CD14-positive monocyte (primary cell): ENCODE measurements around the gene DHRS9. TPM values are rescaled to one million over a fixed set of nuclear protein-coding genes. Genes with fewer than 3 reads are reported as not detected.

Experiments
- DNase-seq, 3 donors: peaks; one replicate each; pipeline ENCODE4 v3.0.0-alpha.2; 2011 to 2022
- H2AFZ ChIP-seq: 2 replicates; pipeline ENCODE4 v1.6.0; 2012; ENCODE audit warnings: mild to moderate bottlenecking, low read depth, low read length, inconsistent platforms; ENCODE audit not compliant: insufficient read depth, poor library complexity, severe bottlenecking
- H3K27ac ChIP-seq, 2 donors: 1 replicate in 1 of 2; 2 replicates in 1 of 2; pipeline ENCODE4 v1.5.1; 2012 to 2013; ENCODE audit warnings: low read length in 2 of 2, control low read depth in 1 of 2, inconsistent platforms in 1 of 2, low read depth in 1 of 2, mild to moderate bottlenecking in 1 of 2
- H3K27me3 ChIP-seq, 2 donors: one replicate each; pipeline versions ENCODE4 v1.6.0 to v1.6.1; 2011 to 2013; ENCODE audit warnings: low read length in 2 of 2; ENCODE audit not compliant: control insufficient read depth in 2 of 2, insufficient read depth in 2 of 2
- H3K36me3 ChIP-seq, 2 donors: replicated peaks in 1 of 2; 1 replicate in 1 of 2; 2 replicates in 1 of 2; pipeline versions ENCODE4 v1.5.1 to v1.6.1; 2012 to 2013; ENCODE audit warnings: low read length in 2 of 2, control low read depth in 1 of 2, inconsistent platforms in 1 of 2, mild to moderate bottlenecking in 1 of 2; ENCODE audit not compliant: insufficient read depth in 2 of 2, control insufficient read depth in 1 of 2
- H3K4me1 ChIP-seq, 2 donors: 1 replicate in 1 of 2; 2 replicates in 1 of 2; pipeline versions ENCODE4 v1.5.1 to v1.6.1; 2012 to 2013; ENCODE audit warnings: low read length in 2 of 2, control low read depth in 1 of 2, inconsistent platforms in 1 of 2, mild to moderate bottlenecking in 1 of 2, moderate library complexity in 1 of 2; ENCODE audit not compliant: insufficient read depth in 2 of 2, control insufficient read depth in 1 of 2
- H3K4me2 ChIP-seq: replicated peaks from 2 replicates; pipeline ENCODE3; 2012; ENCODE audit warnings: low read length, moderate library complexity, mild to moderate bottlenecking; ENCODE audit not compliant: poor library complexity, severe bottlenecking; ENCODE audit errors: extremely low read depth
- H3K4me3 ChIP-seq, 3 experiments: fragments of 200-600 bp in 1 of 3; sonication (generic) in 1 of 3; replicated peaks in 1 of 3; 1 replicate in 2 of 3; 2 replicates in 1 of 3; pipeline ENCODE4 v1.5.1; 2011 to 2013; ENCODE audit warnings: low read length in 3 of 3, mild to moderate bottlenecking in 3 of 3, control low read depth in 2 of 3, low read depth in 2 of 3, inconsistent platforms in 1 of 3, moderate library complexity in 1 of 3
- H3K79me2 ChIP-seq: 2 replicates; pipeline ENCODE4 v1.6.0; 2012; ENCODE audit warnings: mild to moderate bottlenecking, control low read depth, inconsistent platforms, low read length, moderate library complexity; ENCODE audit not compliant: insufficient read depth
- H3K9ac ChIP-seq: 2 replicates; pipeline ENCODE4 v1.6.0; 2017; ENCODE audit warnings: low read length, mild to moderate bottlenecking; ENCODE audit not compliant: insufficient read depth, poor library complexity, severe bottlenecking
- H3K9me3 ChIP-seq, 2 donors: replicated peaks in 1 of 2; 1 replicate in 1 of 2; 2 replicates in 1 of 2; pipeline versions ENCODE4 v1.5.1 to v1.6.1; 2012 to 2013; ENCODE audit warnings: low read length in 2 of 2, control low read depth in 1 of 2; ENCODE audit not compliant: control insufficient read depth in 1 of 2, insufficient read depth in 1 of 2
- H4K20me1 ChIP-seq: 2 replicates; pipeline ENCODE4 v1.6.0; 2012; ENCODE audit warnings: mild to moderate bottlenecking, low read length, control low read depth, moderate library complexity; ENCODE audit not compliant: insufficient read depth
- H3K27ac Mint-ChIP-seq, 7 donors: one replicate each; pipeline ENCODE4 v1.8.0; 2020; ENCODE audit warnings: mild to moderate bottlenecking in 7 of 7, mixed read lengths in 7 of 7, moderate library complexity in 6 of 7, inconsistent platforms in 2 of 7
- H3K27me3 Mint-ChIP-seq, 3 donors: one replicate each; pipeline ENCODE4 v1.8.0; 2021 to 2022; ENCODE audit warnings: low read depth in 3 of 3, mild to moderate bottlenecking in 3 of 3, mixed read lengths in 3 of 3, moderate library complexity in 3 of 3, inconsistent platforms in 1 of 3
- H3K36me3 Mint-ChIP-seq, 2 donors: one replicate each; pipeline ENCODE4 v1.8.0; 2020; ENCODE audit warnings: mixed read lengths in 2 of 2, inconsistent platforms in 1 of 2, mild to moderate bottlenecking in 1 of 2
- H3K4me1 Mint-ChIP-seq: one replicate; pipeline ENCODE4 v1.8.0; 2020; ENCODE audit warnings: mild to moderate bottlenecking, mixed read lengths
- H3K4me3 Mint-ChIP-seq, 2 donors: one replicate each; pipeline ENCODE4 v1.8.0; 2020; ENCODE audit warnings: mild to moderate bottlenecking in 2 of 2, mixed read lengths in 2 of 2, moderate library complexity in 1 of 2
- H3K9me3 Mint-ChIP-seq, 7 donors: one replicate each; pipeline ENCODE4 v1.8.0; 2020 to 2022; ENCODE audit warnings: mixed read lengths in 7 of 7, mild to moderate bottlenecking in 6 of 7, moderate library complexity in 6 of 7, inconsistent platforms in 2 of 7
- WGBS: methylation state at CpG from one replicate; pipeline ENCODE4 v1.1.5; 2013; ENCODE audit warnings: missing lambda C conversion rate; ENCODE audit not compliant: insufficient coverage; 5-methylcytosine and 5-hydroxymethylcytosine counted together
- intact Hi-C, 2 donors: fragments of 100-400 bp; cut with micrococcal nuclease; formaldehyde crosslinking; loops; one replicate each; pipeline versions ENCODE4 v1.15.0 to v1.15.1; 2023
- polyA minus RNA-seq: library from RNA; depleted of rRNA, polyadenylated mRNA; stranded (reverse); fragments of >200 nt; gene quantifications from 2 replicates; pipeline ENCODE4 v1.2.3, GENCODE V29; 2012
- polyA plus RNA-seq, 3 donors: library from polyadenylated mRNA; depleted of rRNA in 1 of 3; unstranded in 2 of 3; stranded (reverse) in 1 of 3; fragments of 300-500 nt in 2 of 3; fragments of >200 nt in 1 of 3; fragmentation: Illumina TruSeq in 2 of 3; gene quantifications; 1 replicate in 2 of 3; 2 replicates in 1 of 3; pipeline ENCODE4 v1.2.3, GENCODE V29; 2012 to 2021
- total RNA-seq, 12 experiments: library from RNA in 1 of 12; stranded (reverse) in 1 of 12; fragments of 120-200 nt in 1 of 12; gene quantifications; one replicate each; pipeline ENCODE4 v1.2.4 and lab custom pipeline; 2013 to 2026; ENCODE audit warnings: mixed read lengths in 6 of 12, inconsistent platforms in 1 of 12
- TF ChIP-seq, protein P1 (sequence below): fragments of 200-600 bp; IDR thresholded peaks from one replicate; pipeline ENCODE4 v1.8.0; 2022; ENCODE audit warnings: antibody characterized with exemption, mild to moderate bottlenecking

The DHRS9 gene
- 17.4 TPM for total RNA-seq (2013)
- polyA plus RNA-seq, result 10 to 100 TPM in 1 of 3 donors, 1 to 10 TPM in 2; 10.0 to 12.9 (median 10.0) TPM
- polyA minus RNA-seq, result 5.4 and 7.7 TPM in 2 replicates
- 4.6 to 82.6 (median 32.2) reads per million in 11 experiments for total RNA-seq (lab: John Stamatoyannopoulos, UW)

- Histone ChIP-seq H3K4me1 (peaks cover 82 to 89% of the 10 kb centered on the region in 2 donors), H3K4me3 (peak within 1 kb of the TSS; percentile 24 to 70 (median 57)), H3K4me2 (peak within 1 kb of the TSS; percentile 69), H3K9me3 (no peaks in the 10 kb centered on the region), H3K27me3 (no peaks in the 10 kb centered on the region), H3K9ac (peak within 1 kb of the TSS; percentile 28), H3K36me3 (no peaks in the 10 kb centered on the region), H4K20me1 (no peaks in the 10 kb centered on the region), H3K79me2 (peaks cover 19% of the 10 kb centered on the region), H3K27ac (peak within 1 kb of the TSS; percentile 64 to 90), H2AFZ (no peak within 1 kb of the TSS)
- 0% methylated on average over 2 of the region's 5 CpGs for WGBS
- intact Hi-C loops, result loop anchor here (2.0 to 5.0 kb wide), 2 partner anchors 31 to 33 kb away; no protein-coding TSS in a partner anchor
- Mint-ChIP-seq H3K4me3 (peak within 1 kb of the TSS; percentile 73 to 86), H3K27ac (peak within 1 kb of the TSS; percentile 83 to 95 (median 91)), H3K4me1 (peaks cover 86% of the 10 kb centered on the region), H3K36me3 (no peaks in the 10 kb centered on the region), H3K9me3 (peaks cover 0 to 3% (median 0%) of the 10 kb centered on the region in 7 donors), H3K27me3 (peaks cover 0 to 3% (median 0%) of the 10 kb centered on the region in 3 donors)
- DNase-seq, result peak; percentile 93 to 98 (median 98)
- TF ChIP-seq, protein P1, sequence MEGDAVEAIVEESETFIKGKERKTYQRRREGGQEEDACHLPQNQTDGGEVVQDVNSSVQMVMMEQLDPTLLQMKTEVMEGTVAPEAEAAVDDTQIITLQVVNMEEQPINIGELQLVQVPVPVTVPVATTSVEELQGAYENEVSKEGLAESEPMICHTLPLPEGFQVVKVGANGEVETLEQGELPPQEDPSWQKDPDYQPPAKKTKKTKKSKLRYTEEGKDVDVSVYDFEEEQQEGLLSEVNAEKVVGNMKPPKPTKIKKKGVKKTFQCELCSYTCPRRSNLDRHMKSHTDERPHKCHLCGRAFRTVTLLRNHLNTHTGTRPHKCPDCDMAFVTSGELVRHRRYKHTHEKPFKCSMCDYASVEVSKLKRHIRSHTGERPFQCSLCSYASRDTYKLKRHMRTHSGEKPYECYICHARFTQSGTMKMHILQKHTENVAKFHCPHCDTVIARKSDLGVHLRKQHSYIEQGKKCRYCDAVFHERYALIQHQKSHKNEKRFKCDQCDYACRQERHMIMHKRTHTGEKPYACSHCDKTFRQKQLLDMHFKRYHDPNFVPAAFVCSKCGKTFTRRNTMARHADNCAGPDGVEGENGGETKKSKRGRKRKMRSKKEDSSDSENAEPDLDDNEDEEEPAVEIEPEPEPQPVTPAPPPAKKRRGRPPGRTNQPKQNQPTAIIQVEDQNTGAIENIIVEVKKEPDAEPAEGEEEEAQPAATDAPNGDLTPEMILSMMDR, result no peak
Observed at GRCh38 chr2:169069341-169069740, at the start of gene DHRS9. DHRS9 (plus strand) TSS chr2:169069563; CDS start chr2:169081582, 12,019 bp downstream.

GRCh38 chr2:169023161-169023560 lies 46.2 kb upstream of the DHRS9 start:
- Mint-ChIP-seq H3K4me3 (no peak overlapping the region), H3K27me3 (no peaks in the 10 kb centered on the region), H3K9me3 (peaks cover 0 to 1% (median 0%) of the 10 kb centered on the region in 7 donors), H3K36me3 (no peaks in the 10 kb centered on the region), H3K4me1 (peaks cover 6% of the 10 kb centered on the region), H3K27ac (no peak overlapping the region)
- intact Hi-C loops, result no loop called here
- DNase-seq, result no peak
- H4K20me1 ChIP-seq, result no peaks in the 10 kb centered on the region
- no peak overlapping the region for H3K27ac ChIP-seq
- no peaks in the 10 kb centered on the region for H3K27me3 ChIP-seq
- H3K9ac ChIP-seq, result no peak overlapping the region
- no CpG with 5 or more reads among the region's 3 CpGs for WGBS
- no peaks in the 10 kb centered on the region for H3K79me2 ChIP-seq
- no peaks in the 10 kb centered on the region for H3K36me3 ChIP-seq
- H3K4me3 ChIP-seq, result no peak overlapping the region
- TF ChIP-seq, protein P1, result no peak
- H3K4me1 ChIP-seq, result no peaks in the 10 kb centered on the region
- H2AFZ ChIP-seq, result no peak overlapping the region
- H3K9me3 ChIP-seq, result no peaks in the 10 kb centered on the region
- no peak overlapping the region for H3K4me2 ChIP-seq
